WERI-Rb-1 (cell line): ENCODE measurements around the gene ZNF431.
A peak's percentile ranks its signal among the peaks of the same experiment; 100 is the strongest.
"Not testable (repeated sequence)": the region's sequence is repeated elsewhere in the genome, so short reads cannot be mapped to it uniquely, and the experiment has no call there.

ENCODE experiments used
- DNase-seq: peaks from one replicate; pipeline ENCODE4 v3.0.0-alpha.2; 2020
- H3K27ac ChIP-seq: fragments of 250-450 bp; sonication (Bioruptor Pico); 2 replicates; pipeline ENCODE4 v1.5.1; 2020; ENCODE audit warnings: mild to moderate bottlenecking, moderate library complexity
- H3K27me3 ChIP-seq: fragments of 250-450 bp; sonication (Bioruptor Pico); 2 replicates; pipeline ENCODE4 v1.5.1; 2021; ENCODE audit warnings: mild to moderate bottlenecking, low read depth, moderate library complexity; ENCODE audit not compliant: insufficient read depth, severe bottlenecking
- H3K36me3 ChIP-seq: fragments of 250-450 bp; sonication (Bioruptor Pico); 2 replicates; pipeline ENCODE4 v1.5.1; 2020; ENCODE audit warnings: mild to moderate bottlenecking, moderate library complexity
- H3K4me3 ChIP-seq: 2 replicates; pipeline ENCODE4 v1.5.1; 2011; ENCODE audit warnings: low read depth, mild to moderate bottlenecking, control low read depth, low read length
- H3K9me3 ChIP-seq: fragments of 250-450 bp; sonication (Bioruptor Pico); 2 replicates; pipeline ENCODE4 v1.5.1; 2021; ENCODE audit warnings: mild to moderate bottlenecking, moderate library complexity; ENCODE audit not compliant: severe bottlenecking
- CTCF ChIP-seq: IDR thresholded peaks from 2 replicates; pipeline ENCODE4 v1.5.1; 2011; ENCODE audit warnings: low read depth, mild to moderate bottlenecking, control low read depth, inconsistent platforms, low read length

The ZNF431 gene

GRCh38 chr19:21135433-21135832 lies 6.4 kb upstream of the ZNF431 start:
- Histone ChIP-seq H3K27ac (no peak overlapping the region), H3K36me3 (no peaks in the 10 kb centered on the region), H3K4me3 (no peak overlapping the region), H3K27me3 (no peaks in the 10 kb centered on the region), H3K9me3 (no peaks in the 10 kb centered on the region)
- TF ChIP-seq CTCF: no peak
- no peak for DNase-seq

DNA sequence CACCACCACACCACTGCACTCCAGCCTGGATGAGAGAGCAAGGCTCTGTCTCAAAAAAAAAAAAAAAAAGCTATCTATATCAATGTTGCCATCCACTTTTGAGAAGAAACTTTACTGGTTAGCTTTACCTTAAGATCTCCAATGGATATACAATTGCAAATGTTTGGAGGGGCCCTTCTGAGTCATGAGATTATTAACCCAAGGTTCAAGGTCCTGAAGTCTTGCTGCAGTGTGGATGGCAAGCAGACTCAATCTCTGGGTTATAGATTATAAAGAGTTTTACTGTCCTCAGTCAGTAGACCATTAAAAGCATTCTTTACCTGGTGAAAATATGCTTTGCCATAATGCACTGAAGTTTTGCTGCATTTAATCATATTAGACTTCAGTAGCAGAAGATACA lies 3.7 kb upstream of the ZNF431 start:
- DNase-seq: no peak
- Histone ChIP-seq H3K27ac (no peak overlapping the region), H3K9me3 (no peaks in the 10 kb centered on the region), H3K4me3 (no peak overlapping the region), H3K36me3 (no peaks in the 10 kb centered on the region), H3K27me3 (no peaks in the 10 kb centered on the region)
- TF ChIP-seq CTCF: no peak

DNA sequence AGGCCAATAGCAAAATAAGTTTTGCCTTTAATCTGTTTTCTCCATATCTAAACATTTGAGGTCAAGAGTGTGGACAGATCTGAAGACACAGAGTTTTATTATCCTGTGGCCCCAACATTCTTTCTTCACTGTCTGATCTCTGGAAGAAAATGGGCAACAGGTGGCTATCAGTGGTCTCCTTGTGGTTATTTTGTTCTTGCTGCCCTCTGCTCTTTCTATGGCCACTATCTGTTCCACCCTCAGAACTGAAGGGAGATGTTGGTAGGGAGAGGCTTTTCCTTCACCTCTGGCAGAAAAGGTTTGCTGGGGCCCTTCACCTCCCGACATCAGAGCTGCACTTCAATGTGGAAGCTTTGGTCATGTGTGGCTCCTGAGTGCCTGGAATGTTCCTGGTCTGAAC lies 834 bp upstream of the ZNF431 start:
- H3K27ac ChIP-seq: peak overlapping the region; percentile 82; the same call in 1 of the 2 replicates
- H3K4me3 ChIP-seq, H3K9me3 ChIP-seq, DNase-seq, H3K27me3 ChIP-seq: not testable (repeated sequence)
- peaks cover 26% of the 10 kb centered on the region for H3K36me3 ChIP-seq

DNA sequence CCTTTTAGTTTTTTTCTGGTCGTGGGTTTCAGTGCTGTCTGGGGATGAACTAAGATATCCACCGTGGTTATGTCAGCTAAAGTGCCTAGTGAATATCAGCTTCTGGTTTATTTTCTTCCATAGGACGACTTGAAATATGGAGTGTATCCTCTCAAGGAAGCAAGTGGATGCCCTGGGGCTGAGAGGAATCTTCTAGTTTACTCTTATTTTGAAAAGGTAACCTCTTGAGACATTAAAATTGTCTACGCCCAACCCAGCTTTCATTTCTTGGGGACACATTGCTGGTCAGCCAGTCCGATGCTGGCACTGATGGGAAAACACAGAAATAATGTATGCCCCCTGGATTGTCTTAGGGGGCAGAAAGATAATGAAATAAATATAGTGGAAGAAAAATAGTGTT lies 1.6 kb downstream of the ZNF431 start:
- no peak for TF ChIP-seq CTCF
- Histone ChIP-seq H3K27me3 (no peaks in the 10 kb centered on the region), H3K27ac (no peak overlapping the region), H3K36me3 (peaks cover 50% of the 10 kb centered on the region), H3K4me3 (no peak overlapping the region), H3K9me3 (peaks cover 2% of the 10 kb centered on the region)
- no peak for DNase-seq

GRCh38 chr19:21143854-21144253 lies 2.0 kb downstream of the ZNF431 start:
- Histone ChIP-seq H3K9me3 (peaks cover 2% of the 10 kb centered on the region), H3K36me3 (peaks cover 54% of the 10 kb centered on the region), H3K27ac (no peak overlapping the region), H3K4me3 (no peak overlapping the region), H3K27me3 (no peaks in the 10 kb centered on the region)
- TF ChIP-seq CTCF: no peak
- DNase-seq: no peak

- Histone ChIP-seq H3K9me3 (peaks cover 2% of the 10 kb centered on the region), H3K27ac (no peak overlapping the region), H3K4me3 (no peak overlapping the region), H3K36me3 (peaks cover 76% of the 10 kb centered on the region), H3K27me3 (no peaks in the 10 kb centered on the region)
- no peak for TF ChIP-seq CTCF
- DNase-seq: no peak
Observed at GRCh38 chr19:21147540-21147939, 5.7 kb downstream of the ZNF431 start.
